Measurements from ENCODE around the gene FGGY. TPM values are rescaled to one million over a fixed set of nuclear protein-coding genes. Genes with fewer than 3 reads are reported as not detected.

The FGGY gene
- total and polyA plus RNA-seq, 2 donors (not counting 3 experiments of a cell fraction or from before 2014, with no cell fraction given) = 5.6 to 6.4 TPM

- Histone ChIP-seq H3K4me1 (ENCODE audit: control insufficient read depth, extremely low read depth, insufficient read depth, low read length) (peaks cover 6% of the 10 kb centered on the region), H3K27ac (ENCODE audit: insufficient read depth, low read depth, low read length) (no peak overlapping the region), H2AFZ (ENCODE audit: low read depth, low read length) (no peak overlapping the region), H3K4me3 (replicated peaks in 1 of 3; ENCODE audit: insufficient read depth in 1 of 3, low read depth in 1 of 3, low read length in 3 of 3) (no peak overlapping the region), H3K27me3 (ENCODE audit: control insufficient read depth in 2 of 2, insufficient read depth in 2 of 2, low read length in 2 of 2) (no peaks in the 10 kb centered on the region), H3K9me3 (replicated peaks; ENCODE audit: control insufficient read depth, insufficient read depth, low read length) (no peaks in the 10 kb centered on the region), H3K9ac (replicated peaks; ENCODE audit: extremely low read depth, insufficient read depth, low read length) (no peak overlapping the region), H3K4me2 (ENCODE audit: insufficient read depth, low read length) (no peak overlapping the region), H4K20me1 (replicated peaks; ENCODE audit: control insufficient read depth, extremely low read depth, insufficient read depth, low read length) (no peaks in the 10 kb centered on the region), H3K9me1 (replicated peaks; ENCODE audit: control insufficient read depth, extremely low read depth, insufficient read depth, low read length) (no peaks in the 10 kb centered on the region), H3K79me2 (ENCODE audit: control insufficient read depth, insufficient read depth, low read length) (no peaks in the 10 kb centered on the region), H3K36me3 (ENCODE audit: control insufficient read depth in 2 of 2, extremely low read depth in 1 of 2, insufficient read depth in 2 of 2, low read length in 2 of 2) (no peaks in the 10 kb centered on the region)
- BruUV-seq (replicated peaks) = no TSS peak
- POLR2A ChIA-PET = no interaction called here
- no peak for TF ChIP-seq MYC (IDR thresholded peaks at IDR 0.05; ENCODE audit: low read depth, low read length)
- TF ChIP-seq FOS (IDR thresholded peaks at IDR 0.05; ENCODE audit: borderline replicate concordance, insufficient read depth, low read length) = no peak
- FAIRE-seq (no peak), DNase-seq (ENCODE audit: low read depth, low spot score) (no peak)
- CTCF ChIA-PET = no interaction called here
- intact Hi-C loops (cut with micrococcal nuclease) = no loop called here
- dilution Hi-C loops (cut with MboI; ENCODE audit: extremely low pct_ligation_motif_present, low sequenced_read_pairs) = no loop called here
Observed at GRCh38 chr1:59453297-59453968, 156.5 kb downstream of the FGGY start.

- FAIRE-seq (peak; percentile 21), DNase-seq (ENCODE audit: low read depth, low spot score) (peak; percentile 28)
Observed at GRCh38 chr1:59455206-59455605, 158.3 kb downstream of the FGGY start.

More at GRCh38 chr1:59455206-59455605, 158.3 kb downstream of the FGGY start:
- Histone ChIP-seq H3K9me1 (replicated peaks; ENCODE audit: control insufficient read depth, extremely low read depth, insufficient read depth, low read length) (no peaks in the 10 kb centered on the region), H3K79me2 (ENCODE audit: control insufficient read depth, insufficient read depth, low read length) (no peaks in the 10 kb centered on the region), H3K9ac (replicated peaks; ENCODE audit: extremely low read depth, insufficient read depth, low read length) (no peak overlapping the region), H4K20me1 (replicated peaks; ENCODE audit: control insufficient read depth, extremely low read depth, insufficient read depth, low read length) (no peaks in the 10 kb centered on the region), H3K9me3 (replicated peaks; ENCODE audit: control insufficient read depth, insufficient read depth, low read length) (no peaks in the 10 kb centered on the region), H3K27me3 (ENCODE audit: control insufficient read depth in 2 of 2, insufficient read depth in 2 of 2, low read length in 2 of 2) (no peaks in the 10 kb centered on the region), H3K27ac (ENCODE audit: insufficient read depth, low read depth, low read length) (no peak overlapping the region), H3K4me2 (ENCODE audit: insufficient read depth, low read length) (no peak overlapping the region), H2AFZ (ENCODE audit: low read depth, low read length) (no peak overlapping the region), H3K4me1 (ENCODE audit: control insufficient read depth, extremely low read depth, insufficient read depth, low read length) (peaks cover 6% of the 10 kb centered on the region), H3K4me3 (replicated peaks in 1 of 3; ENCODE audit: insufficient read depth in 1 of 3, low read depth in 1 of 3, low read length in 3 of 3) (no peak overlapping the region), H3K36me3 (ENCODE audit: control insufficient read depth in 2 of 2, extremely low read depth in 1 of 2, insufficient read depth in 2 of 2, low read length in 2 of 2) (no peaks in the 10 kb centered on the region)
- TF ChIP-seq MAX (IDR thresholded peaks at IDR 0.05; ENCODE audit: insufficient read depth, insufficient read length) = no peak
- TF ChIP-seq FOS (IDR thresholded peaks at IDR 0.05; ENCODE audit: borderline replicate concordance, insufficient read depth, low read length) = peak; percentile 78
- CTCF ChIA-PET = no interaction called here
- BruUV-seq (replicated peaks) = no TSS peak
- POLR2A ChIA-PET = no interaction called here
- dilution Hi-C loops (cut with MboI; ENCODE audit: extremely low pct_ligation_motif_present, low sequenced_read_pairs) (no loop called here), intact Hi-C loops (cut with micrococcal nuclease) (no loop called here)

Measured in endothelial cell of umbilical vein (primary cell).